SW480 (cell line): Measurements from ENCODE around the gene NHLH2.

ENCODE experiments used
- DNase-seq: peaks from one replicate; pipeline ENCODE4 v3.0.0-alpha.2; 2016; ENCODE audit warnings: low spot score

NHLH2 gene

DNA sequence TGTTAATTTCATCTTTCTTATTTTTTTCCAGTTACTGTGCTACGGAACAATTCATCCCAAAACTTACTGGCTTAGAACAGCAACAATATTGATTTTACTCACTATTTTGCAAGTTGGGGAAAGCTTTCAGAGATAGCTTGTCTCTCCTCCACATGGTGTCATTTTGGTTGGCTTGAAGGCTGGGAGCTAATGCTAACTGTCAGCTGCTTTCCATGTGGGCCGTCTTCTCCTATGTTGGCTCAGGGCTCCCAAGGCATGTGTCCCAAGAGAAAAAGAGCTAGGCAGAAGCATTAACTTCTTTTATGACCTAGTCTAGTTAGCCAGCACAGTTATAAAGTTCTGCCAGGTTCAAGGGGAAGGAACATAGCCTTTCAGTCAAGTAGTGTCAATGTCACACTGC is 38.5 kb downstream of the NHLH2 start:
- DNase-seq = no peak

DNA sequence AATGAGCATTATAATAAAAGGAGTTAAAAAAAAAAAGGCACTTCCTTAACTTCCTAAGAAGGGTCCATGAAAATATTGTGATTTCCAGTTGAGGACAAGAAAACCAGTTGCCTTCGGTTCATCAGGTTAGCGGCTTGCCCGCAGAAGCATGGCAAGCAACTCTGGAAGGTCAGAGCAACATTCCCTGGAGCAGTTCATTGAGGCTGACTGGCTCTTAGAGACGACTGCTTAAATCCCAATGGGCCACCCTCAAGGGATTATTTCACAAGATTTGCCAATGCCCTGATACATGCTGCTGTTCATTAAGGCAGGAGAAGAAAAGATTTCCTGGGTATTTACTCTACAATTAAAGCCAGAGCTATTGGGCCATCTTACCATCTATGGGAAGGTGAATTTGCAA is 43.4 kb downstream of the NHLH2 start:
- DNase-seq = no peak

DNA sequence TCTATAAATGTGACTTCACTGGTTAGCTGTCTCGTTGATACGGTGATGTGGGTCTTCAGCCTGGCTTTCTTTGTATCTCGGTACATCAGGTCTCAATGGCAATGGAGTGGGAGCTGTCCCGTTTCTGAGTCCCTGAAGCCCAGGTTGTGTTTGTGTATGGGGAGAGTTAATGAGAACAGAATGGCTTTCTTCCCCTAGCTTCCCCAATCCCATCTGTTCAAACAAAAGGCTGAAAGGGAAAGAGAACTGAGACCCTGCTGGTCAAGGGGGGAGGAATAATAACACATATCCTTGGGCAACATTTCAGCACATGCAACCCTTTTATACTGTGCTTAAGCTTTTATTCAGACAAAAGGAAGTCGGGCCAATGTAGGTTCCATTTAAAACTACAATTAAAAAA is 44.0 kb downstream of the NHLH2 start:
- DNase-seq = no peak

DNA sequence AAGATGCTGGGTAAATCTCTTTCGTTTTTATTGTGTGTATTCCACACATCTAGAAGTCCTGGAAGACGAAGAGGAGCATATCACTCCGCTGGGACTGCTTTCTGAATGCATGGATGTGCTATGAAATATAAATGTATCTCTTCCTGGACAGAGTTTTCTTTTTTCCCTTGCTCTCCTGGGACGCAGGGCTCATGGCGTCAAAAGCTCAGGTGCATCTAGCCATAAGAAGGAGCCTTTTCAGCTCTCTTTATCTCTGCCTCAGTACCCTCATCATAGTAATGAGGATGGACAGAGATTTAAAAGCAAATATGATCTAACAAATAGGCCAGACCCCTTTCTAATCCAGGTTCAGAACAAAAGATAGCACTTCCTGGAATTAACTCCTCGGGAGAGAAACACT is 44.9 kb downstream of the NHLH2 start:
- DNase-seq = no peak

DNA sequence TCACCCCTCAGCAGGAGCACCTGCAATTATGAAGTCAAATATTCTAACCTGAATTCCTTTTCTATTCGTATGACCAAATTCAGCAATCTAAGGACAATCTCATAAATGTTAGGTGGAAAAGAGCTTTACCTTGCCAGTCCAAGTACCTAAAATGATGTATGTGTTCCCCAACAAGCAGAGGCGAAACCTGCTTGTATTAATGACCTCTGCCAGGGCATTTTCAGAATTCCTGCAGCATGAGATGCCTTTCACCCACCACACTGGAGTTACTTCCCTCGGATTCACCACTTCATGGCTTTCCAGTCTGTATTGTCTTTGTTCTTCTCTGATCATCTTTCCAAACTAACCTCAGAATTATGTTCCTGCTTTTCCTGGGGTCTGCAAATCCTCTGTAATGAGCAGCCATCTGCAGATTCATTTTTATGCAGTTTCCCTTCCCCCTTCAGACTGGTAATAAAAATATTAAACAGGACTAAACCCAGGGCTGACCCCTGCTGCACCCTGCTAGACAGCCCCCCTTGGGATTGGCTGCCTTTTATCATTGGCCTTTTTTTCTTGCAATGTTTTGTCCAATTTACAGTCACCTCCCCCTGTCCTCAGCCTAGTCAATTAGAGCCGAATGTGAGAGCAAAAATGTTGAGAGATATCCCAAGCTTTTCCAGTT is 45.8 kb downstream of the NHLH2 start:
- DNase-seq = no peak

DNA sequence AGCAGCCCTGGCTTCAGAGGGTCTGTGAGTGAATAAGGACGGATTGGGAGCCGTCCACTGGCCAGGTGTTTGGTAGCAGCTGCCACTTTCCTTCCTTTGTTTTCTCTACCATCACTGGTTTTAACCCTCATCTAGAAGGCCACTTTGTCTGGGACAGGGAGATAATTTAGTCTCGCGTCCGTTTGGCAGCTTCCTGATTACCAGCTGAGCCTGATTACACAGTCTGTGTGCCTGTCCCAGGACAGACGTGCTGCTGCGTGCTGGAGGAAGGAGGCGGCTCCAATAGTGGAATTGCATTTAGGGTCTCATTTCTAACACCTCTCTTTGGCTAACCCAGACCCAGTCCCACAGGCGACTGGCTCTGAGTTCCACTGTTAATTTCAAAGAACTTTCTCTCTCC is 47.8 kb downstream of the NHLH2 start:
- no peak for DNase-seq

DNA sequence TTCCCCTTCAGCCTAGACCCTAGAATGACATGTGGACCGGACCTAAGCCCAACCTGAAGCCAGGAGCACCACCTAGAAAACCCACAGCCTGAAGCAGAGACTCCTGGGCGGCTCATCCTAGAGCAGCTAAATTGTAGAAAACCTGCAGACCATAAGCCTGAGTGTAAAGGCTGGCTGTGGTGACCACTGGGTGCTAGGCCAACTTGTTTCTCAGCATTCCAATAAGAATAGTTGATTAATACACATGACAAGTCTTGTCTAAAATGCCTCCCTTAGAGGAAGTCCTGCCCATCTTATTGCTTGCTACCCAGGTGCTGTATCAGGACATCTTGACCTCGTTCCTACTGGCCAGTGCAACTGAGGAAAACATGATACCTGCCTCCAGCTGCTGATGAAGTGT is 49.1 kb downstream of the NHLH2 start:
- no peak for DNase-seq

DNA sequence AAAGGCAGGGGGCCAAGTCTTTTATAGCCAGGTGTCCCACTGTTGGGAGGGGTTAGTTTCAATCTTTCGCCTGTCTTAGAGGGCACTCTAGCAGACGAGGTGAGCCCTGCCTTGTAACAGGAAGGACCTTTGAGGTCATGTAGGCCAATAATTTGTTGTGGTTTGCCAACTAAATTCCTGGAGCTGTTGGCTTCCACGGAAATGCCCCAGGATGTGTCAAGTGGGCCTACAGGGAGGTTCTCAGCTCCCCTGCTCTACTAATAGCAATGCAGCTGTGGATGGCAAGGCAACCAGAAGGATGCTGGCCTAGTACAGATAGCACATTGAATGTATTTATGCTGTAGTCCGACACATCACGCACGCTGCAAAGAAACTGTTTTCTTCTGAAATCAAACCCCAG is 50.1 kb downstream of the NHLH2 start:
- DNase-seq = peak; percentile 5

DNA sequence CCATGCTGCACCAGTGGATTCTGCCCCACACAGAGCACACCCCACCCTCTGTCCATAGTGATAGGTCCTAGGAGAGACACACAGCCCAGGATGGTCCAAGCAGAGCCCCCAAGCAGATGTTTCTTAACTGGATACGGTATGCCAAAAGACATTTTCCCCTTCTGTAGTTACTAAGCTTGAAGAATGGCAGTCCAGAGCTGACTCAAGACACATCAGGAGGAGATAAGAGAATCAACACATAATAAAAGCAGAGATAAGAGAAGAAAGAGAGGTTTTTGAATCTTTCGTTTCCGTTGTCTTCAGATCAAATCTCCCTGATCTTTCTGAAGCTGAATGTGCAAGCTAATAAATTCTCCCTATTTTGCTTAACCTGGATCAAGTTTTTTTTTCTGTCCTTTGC is 50.6 kb downstream of the NHLH2 start:
- no peak for DNase-seq
